ENCODE data around the gene SORCS2.
A peak's percentile ranks its signal among the peaks of the same experiment; 100 is the strongest.

The SORCS2 gene

DNA sequence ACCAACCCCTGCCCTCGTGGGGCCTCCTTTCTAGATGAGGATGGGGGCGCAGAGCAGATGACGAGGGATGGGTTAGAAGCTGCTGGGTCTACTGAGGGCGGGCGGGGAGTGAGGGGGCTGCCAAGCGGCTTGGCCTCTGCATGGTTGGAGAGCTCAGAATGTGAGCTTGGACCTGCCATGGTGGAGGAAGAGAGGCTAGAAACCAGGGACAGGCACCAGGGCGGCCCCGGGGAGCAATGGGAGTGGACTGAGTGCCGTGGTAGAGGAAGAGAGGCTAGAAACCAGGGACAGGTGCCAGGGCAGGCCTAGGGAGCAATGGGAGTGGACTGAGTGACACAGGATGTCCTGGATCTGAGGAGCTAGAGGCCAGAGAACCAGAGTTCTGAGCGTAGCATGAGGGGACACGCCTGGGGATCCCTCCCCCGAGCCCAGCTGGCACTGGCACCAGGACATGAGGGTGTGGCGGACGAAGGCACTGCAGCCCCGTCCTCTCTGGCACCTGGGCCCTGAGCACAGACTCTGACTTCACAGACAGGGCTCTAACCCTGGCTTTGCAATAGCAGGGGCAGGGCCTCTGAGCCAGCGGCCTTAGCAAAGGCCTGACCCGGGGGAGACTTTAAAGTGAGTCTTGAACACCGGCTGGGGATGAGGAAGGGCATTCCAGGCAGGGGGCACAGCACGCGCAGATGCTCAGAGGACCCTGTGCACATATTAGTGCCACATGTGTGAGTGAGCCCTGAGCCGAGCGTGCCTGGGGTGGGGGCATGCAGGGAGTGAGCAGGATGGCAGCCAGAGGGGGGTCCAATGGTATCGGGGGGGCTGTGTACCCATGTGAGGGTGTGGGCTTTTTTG, 456.4 kb downstream of the SORCS2 start:
- no peak for FAIRE-seq
- DNase-seq (ENCODE audit: insufficient read length, low spot score), result no peak

DNA sequence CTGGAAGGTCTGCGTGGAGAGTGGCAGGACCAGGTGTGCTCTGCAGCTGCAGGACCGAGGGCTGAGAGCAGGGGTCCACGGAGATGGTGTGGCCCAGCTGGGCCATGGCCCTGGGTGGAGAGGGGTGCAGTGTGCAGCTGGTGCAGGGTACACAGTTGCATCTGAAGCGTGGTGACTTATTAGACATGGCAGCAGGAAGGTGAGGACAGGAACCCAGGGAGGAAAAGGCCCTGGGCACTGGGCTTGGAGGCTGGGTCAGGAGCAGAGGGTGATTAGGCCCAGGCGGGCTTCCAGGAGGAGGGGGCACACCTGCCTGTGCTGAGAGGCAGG, 457.0 kb downstream of the SORCS2 start:
- FAIRE-seq, result no peak

DNA sequence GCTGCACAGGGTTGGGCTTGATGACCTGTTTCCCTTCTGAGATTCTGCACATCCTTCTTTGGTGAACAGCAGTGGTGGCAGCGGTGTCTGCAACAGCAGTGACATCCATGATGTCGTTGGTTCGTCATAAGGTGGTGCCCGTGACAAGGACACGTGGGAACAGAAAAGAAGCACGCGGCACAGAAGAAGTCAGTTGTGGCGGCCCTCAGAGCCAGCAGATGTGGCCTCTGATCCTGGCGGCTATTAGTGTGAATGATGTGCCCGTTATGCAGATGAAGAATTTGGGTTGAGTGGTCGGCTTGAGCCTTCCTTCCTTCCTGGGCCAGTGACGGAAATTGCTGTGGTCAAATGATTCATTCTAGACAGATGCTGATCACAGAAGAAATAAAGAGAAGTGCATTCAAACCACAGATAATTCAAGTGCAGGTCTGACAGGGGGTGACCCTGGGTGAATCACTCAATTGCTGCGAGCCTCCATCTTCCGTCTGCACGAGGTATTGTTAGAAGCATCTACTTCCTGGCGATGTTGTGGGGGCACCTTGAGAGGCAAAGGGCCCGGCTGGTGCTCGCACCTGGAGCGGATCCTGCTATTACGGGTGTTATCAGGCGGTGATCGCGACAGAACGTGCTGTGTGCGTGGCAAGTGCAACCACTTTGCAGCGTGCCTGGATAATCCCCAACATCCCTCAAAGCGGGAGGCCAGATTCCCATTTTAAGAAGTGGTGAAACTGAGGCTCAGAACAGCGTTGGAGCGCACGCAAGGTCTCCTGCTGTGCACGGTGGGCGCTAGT, 457.6 kb downstream of the SORCS2 start:
- peak; percentile 93 for FAIRE-seq

More for the DNA sequence above, 457.0 kb downstream of the SORCS2 start:
- DNase-seq (ENCODE audit: insufficient read length, low spot score), result no peak

DNA sequence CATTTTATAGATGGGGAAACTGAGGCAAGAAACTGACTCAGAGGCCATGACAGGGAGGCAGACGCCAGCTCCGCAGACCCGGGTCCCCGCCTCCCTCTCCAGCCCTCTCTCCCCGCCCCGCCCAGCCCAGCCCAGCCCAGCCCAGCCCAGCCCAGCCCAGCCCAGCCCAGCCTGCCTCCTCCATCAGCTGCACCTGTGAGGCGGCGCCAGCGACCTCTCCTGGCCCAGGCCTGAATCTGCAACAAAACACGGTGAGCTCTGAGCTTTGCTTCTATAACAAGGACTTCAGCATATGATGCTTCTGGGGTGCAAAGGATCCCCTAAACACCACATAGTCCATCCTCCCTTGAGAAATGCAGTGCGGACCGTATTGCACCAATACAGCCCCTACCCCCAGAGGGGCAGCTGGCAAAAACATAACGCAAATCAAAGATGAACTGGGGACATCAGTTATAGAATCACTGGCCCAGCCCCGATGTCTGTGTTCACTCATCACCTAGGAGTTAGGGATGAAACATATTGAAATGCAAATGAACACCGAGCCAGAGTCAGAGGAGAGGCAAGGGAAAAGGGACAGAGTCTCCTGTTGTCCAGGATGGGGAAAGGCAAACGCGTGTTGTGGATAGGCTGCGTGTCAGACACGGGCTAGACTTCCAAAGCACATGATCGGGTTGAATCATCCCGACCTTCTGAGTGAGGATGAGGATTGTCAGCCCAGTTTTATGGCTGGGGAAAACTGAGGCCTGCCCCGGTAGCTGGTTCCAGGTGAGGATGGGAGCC, 458.5 kb downstream of the SORCS2 start:
- FAIRE-seq (peak; percentile 28), DNase-seq (ENCODE audit: insufficient read length, low spot score) (peak; percentile 59)

More for the DNA sequence above, 457.6 kb downstream of the SORCS2 start:
- DNase-seq (ENCODE audit: insufficient read length, low spot score), result peak; percentile 93

DNA sequence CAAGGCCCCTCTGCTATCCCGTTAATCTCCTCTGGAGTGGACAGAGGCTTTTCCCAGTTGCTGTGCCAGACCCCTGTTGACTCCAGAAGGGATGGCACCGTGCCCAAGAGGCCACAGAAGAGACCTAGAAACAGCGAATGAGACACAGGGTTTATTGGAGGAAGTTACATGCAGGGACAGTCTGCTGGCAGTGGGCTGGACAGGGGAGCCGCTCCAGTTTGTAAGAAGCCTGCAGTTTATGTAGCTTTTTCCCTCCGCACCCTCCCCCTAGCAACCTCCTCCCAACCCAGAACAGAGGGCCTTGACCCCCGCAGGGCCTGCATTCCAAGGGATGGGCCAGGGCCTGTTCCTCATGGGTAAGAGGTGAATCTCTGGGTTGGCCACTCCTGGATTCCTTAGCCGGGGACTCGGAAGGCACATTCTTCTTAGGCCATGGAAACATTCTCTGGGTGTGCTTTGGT, 459.2 kb downstream of the SORCS2 start:
- peak; percentile 53 for DNase-seq (ENCODE audit: insufficient read length, low spot score)
- FAIRE-seq, result peak; percentile 48

DNA sequence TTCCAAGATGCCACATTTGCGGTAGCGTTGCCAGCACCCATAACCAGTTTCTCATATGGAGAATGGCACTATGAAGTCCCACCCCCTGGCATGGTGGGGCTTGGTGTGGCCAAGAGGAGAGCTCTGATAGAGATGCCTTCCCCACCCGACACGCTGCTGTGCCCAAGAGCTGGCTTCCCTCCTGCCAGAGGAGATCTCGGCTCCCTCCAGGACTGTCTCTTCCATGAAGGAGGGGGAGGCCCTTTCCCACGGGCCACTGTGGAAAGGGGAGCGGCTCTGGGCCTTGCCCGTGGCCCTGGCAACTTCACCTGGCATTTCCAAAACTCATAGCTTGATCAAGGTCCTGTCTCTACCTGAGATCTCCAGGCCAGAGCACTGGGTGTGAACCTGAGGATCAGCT, 459.7 kb downstream of the SORCS2 start:
- DNase-seq (ENCODE audit: insufficient read length, low spot score) (no peak), FAIRE-seq (peak; percentile 4)

DNA sequence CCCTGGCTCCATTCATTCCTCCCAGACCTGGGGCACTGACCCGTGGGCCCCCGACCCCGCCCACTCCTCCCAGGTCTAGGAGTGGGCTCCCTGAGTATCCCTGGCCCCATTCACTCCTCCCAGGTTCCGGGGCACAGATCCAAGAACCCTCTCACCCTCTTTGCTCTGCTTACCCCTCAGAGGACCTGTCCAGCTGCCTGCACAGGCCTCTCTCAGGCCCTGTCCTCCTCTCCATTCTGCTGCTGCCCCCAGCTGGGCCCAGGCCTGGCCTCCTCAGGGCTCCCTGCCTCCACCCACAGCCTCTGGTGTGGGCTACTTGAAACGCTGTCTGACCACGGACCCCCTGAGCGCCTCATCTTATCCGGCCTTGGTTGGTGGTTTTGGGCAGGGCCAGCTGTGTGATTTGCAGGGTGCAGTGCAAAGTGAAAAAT, 460.1 kb downstream of the SORCS2 start:
- DNase-seq (ENCODE audit: insufficient read length, low spot score) (no peak), FAIRE-seq (no peak)

DNA sequence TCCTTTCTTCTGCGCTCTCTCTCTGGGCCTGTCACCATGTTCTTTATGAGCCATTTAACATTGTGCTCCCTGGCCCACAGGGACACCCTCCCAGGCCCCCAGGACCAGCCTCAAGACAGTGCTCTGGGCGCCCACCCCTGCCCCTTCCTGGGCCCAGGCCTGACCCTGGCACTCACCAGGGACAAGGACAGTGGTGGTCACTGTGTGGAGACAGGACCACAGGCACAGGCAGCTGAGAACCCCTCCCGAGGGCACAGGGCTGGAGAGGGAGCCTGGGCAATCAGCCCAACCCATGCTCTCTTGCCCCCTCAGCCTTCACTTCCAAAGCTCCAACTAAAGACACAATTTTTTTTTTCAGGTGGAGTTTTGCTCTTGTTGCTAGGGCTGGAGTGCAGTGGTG, 460.6 kb downstream of the SORCS2 start:
- FAIRE-seq (peak; percentile 65), DNase-seq (ENCODE audit: insufficient read length, low spot score) (no peak)

DNA sequence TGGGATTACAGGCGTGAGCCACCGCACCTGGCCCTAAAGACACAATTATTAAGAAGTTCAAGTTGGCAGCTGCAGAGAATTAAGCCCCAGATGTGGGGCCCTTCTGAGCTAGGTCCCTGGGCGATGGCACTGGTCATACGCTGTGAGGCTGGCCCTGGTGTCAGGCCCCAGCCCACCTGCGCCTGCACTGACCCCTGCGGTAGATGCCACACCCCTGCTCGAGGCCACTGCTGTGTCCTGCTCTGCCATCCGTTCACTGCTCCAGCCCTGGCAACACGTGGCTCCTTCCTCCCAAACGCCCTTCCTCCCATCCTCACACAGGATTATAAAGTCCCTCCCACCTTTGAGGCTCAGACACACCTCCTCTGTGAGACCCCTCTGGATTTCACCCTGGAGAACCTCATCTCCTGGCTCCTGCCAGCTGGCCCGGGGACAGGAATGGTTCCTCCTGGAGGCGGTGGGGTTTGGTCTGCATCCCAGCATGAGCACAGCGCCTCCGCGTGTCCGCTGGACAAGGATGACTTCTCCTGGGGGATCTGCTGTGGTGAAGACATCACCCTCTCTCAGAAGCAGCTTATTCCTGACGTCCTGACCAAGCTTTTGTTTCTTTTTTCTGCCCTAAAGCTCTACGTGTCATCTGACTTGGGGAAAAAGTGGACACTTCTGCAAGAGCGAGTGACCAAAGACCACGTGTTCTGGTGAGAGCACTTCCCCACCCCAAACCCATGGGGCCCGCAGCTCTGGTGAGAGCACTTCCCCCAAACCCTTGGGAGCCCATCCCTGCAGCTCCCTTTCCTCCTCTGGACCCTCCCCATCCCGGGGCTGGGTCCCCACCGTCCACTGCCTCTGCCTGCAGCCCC, 461.4 kb downstream of the SORCS2 start:
- peak; percentile 59 for FAIRE-seq

DNA sequence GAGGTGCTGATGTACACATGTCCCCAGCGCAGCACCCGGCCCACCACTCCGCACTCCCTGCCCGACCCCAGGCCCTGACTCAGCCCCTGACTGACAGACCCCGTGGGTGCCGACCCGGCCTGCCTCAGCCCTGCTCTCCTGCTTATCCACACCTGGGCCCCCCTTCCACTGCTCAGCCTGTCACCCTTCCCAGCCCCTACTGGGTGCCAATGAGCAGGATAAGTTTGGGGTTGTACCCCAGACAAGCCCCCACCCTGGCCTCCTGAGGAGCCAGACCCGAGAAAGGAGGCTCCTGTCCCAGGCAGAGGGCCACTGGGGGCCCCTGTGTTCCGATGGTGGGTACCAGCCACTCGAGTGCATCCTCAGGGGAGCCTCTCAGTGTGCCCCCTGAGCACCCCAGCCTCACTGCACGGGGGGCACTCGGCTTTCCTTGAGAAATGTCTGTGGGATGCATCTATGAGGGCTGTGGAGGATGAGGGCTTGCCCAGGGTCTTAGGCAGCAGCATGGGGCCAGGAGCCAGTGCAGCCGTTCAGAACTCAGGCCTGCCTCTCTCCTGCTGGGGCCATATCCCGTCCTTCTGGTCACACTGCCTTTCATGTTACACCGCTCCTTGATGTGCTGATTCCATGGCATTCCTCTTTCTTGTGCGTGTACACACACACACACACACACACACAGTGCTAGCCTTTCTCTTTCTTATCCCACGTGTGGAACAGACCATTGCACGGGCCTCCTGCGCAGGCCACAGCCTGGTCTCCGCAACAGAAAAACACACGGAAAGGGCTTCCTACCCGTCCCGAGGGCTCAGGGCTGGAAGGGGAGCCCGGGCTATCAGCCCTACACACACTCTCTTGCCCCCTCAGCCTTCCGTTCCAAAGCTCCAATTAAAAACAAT, 462.5 kb downstream of the SORCS2 start:
- peak; percentile 79 for FAIRE-seq

More for the DNA sequence above, 461.4 kb downstream of the SORCS2 start:
- DNase-seq (ENCODE audit: insufficient read length, low spot score), result no peak

DNA sequence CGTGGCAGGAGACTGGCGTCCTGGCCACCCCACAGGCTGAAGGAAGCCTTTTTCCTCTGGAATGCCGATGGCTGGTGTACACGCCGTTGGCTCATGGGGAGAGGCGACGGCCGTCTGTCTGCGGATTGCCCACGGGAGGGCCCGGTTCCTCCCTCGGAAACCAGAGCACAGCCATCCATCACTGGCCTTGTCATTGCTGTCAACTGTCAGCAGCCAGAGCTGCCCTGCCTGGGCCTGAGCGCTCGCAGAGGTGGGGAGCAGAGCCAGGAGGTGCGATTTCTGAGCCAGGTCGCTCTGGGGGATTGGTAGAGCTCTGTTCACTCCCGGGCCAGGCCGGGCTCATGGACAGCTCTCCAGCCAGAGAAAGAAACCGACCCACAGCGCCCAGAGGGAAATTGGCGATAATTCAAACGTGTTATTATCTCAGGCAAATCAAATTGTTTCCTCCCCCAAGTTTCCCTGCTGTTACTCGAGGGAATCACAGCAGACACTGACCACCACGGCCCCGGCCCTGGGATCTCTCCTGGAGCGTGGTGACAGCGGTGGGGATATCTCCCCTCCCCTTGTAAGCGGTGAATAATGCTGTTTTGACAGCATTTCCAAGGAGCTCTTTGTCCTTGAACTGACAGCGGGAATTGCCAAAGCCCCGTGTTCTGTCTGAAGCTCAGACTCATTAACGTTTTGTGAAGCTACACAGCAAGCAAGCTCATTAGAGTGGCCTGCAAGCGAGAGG, 463.3 kb downstream of the SORCS2 start:
- DNase-seq (ENCODE audit: insufficient read length, low spot score), result peak; percentile 64
- peak; percentile 69 for FAIRE-seq

More for the DNA sequence above, 462.5 kb downstream of the SORCS2 start:
- no peak for DNase-seq (ENCODE audit: insufficient read length, low spot score)

DNA sequence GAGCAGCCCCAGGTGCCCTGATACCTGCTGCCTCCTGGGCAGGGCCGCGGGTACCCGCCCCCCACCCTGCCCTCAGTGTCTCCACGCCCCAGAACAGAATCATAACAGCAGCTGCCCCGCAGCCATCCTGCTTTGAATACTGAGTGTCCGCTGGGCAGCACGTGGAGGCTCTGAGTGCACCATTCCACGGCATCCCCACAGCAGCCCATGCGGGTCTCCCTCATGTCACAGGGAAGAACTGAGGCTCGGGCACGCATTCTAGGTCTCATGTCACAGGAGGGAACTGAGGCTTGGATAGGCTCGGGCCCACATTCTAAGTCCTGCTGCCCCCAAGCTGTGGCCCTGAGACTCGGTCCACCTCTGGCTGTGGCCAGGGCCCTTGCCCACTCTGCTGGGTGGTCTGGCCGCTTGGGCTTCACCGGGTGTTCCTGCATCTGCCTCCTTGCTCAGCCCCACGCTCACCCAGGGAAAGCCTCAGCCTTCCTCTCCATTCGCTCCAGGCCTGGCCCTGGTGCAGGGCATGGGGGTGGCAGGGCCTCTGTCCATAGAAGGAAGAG, 464.0 kb downstream of the SORCS2 start:
- FAIRE-seq (no peak), DNase-seq (ENCODE audit: insufficient read length, low spot score) (no peak)

DNA sequence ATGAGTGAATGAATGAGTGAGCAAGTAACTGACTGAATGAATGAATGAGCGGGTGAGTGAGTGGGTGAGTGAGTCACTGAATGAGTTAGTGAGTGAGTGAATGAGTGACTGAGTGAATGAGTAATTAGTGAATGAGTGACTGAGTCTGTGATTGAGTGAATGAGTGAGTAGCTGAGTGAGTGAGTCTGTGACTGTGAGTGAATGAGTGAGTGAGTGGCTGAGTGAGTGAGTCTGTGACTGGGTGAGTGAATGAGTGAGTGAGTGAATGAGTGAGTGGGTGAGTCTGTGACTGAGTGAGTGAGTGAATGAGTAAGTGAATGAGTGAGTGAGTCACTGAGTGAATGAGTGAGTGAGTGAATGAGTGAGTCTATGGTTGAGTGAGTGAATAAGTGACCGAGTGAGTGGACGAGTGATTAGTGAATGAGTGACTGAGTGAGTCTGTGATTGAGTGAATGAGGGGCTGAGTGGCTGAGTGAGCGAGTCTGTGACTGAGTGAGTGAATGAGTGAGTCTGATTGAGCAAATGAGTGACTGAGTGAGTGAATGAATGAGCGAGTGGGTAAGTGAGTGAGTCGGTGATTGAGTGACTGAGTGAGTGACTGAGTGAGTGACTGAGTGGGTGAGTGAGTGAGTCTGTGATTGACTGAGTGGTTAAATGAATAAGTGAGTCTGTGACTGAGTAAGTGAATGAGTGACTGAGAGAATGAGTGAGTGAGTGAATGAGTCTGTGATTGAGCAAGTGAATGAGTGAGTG, 465.4 kb downstream of the SORCS2 start:
- peak; percentile 71 for FAIRE-seq
- no peak for DNase-seq (ENCODE audit: insufficient read length, low spot score)

DNA sequence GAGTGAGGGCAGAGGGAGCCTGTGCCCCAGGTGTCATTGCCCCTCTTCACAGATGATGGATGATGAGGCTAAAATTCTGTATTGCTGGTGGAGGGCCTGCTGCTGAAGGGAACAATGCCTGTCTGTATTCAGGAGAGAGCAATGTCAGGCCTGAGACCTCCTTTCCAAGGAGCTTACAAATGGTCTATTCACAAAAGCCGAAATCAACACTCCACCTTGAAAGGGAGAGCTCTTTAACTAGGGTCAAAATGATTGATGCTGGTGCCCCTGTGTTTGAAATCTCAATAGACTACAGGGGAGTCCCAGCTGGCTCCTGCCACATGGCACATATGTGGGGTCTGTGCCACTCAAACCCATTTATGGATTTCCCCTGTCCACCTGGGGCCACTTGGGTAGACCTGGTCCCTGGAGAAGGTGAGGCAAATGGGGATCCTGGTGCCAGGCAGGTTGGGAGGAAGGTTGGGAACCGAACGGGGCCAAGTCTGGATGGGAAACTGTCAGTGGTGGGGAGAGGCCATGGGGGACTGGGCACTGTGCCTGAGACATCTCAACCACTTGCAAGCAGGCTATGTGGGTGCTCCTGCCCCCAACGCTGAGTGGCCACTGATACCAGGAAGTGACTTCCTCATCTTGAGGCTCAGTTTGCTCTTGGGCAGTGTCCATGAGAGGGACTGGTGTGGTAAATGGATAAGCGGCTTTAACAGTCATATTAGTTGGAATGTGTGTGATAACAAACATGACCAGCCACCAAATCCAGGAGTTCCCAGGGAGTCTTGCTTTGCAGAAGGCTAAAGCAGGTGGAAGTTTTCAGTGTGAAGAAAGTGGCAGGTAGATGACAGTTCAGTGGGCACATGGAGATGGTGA, 466.2 kb downstream of the SORCS2 start:
- DNase-seq (ENCODE audit: insufficient read length, low spot score) (no peak), FAIRE-seq (peak; percentile 16)

DNA sequence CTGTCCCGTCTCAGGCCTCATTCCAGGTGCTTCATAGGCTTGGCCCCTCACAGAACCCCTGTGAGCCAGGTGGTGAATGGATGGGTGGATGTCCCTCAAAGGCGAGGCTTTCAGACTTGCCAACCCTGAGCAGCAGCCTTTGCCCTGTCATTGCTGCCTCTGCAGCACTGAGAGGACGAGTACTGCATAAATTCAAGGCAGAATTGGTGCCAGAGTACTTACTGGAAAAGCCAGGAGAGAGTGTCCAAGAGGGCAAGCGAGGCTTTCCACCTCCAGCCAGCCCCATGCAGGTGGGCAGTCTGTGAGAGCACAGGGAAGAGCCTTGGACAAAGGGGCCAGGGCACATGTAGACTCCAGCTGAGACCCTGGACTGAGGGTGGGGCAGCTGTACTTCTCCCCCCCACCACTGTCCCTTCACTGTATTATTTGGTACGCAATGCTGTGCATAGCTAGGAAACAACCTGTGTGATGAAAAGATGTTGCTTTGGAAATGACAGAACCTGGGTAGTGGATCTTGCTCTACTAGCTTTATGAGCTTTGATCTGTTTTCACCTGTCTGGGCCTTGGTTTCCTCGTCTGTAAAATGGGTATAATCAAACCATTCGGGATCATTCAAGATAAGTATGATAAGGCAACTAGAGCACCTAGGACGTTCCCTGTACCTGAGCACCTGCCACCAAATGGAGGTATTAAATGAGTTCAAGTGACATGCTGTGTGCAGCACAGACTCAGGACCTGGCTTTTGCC, 467.3 kb downstream of the SORCS2 start:
- FAIRE-seq, result no peak
- DNase-seq (ENCODE audit: insufficient read length, low spot score), result no peak
